ENCODE data around the gene ETFRF1. TPM values are rescaled to one million over a fixed set of nuclear protein-coding genes. Genes with fewer than 3 reads are reported as not detected.

ETFRF1 gene
- total RNA-seq = 31.0 and 33.7 TPM in 2 replicates

GRCh38 chr12:25195056-25195971 is at the start of gene ETFRF1, which contains the start of gene DNAI7:
TSS of gene ETFRF1 (plus strand) at chr12:25195237. CDS start at chr12:25203957, 8,720 bp downstream.
TSS of gene DNAI7 (minus strand) at chr12:25195160. CDS start at chr12:25195078, 82 bp downstream.

GRCh38 chr12:25250744-25251730 is 56.0 kb downstream of the ETFRF1 start, which contains the start of gene KRAS:
TSS of gene KRAS (minus strand) at chr12:25250929.

Other genes with a start within 250 kb of the ETFRF1 start
- gene BCAT1, start 246.1 kb upstream of the ETFRF1 start, total RNA-seq = 234 and 314 TPM in 2 replicates
- under 0.01 TPM in 1 of 2 replicates, not detected in the other for gene DNAI7, start 77 bp upstream of the ETFRF1 start, total RNA-seq
- 30.1 and 37.5 TPM in 2 replicates for gene KRAS, start 55.7 kb downstream of the ETFRF1 start, total RNA-seq